GM21528 (cell line): ENCODE measurements around the gene MAP7D3.

Experiments
- ATAC-seq: cut with Tn5 transposase; IDR thresholded peaks from one replicate; pipeline ENCODE4 v1.9.1; 2021; ENCODE audit warnings: mild to moderate bottlenecking, moderate library complexity; ENCODE audit not compliant: unreplicated experiment, low FRiP score

MAP7D3 gene

GRCh38 chrX:136206916-136207315 lies 44.3 kb downstream of the MAP7D3 start:
- no peak for ATAC-seq

GRCh38 chrX:136205882-136206380 lies 45.3 kb downstream of the MAP7D3 start:
- ATAC-seq = no peak

- no peak for ATAC-seq
Observed at GRCh38 chrX:136204571-136204970, 46.6 kb downstream of the MAP7D3 start.

GRCh38 chrX:136203951-136204350 lies 47.2 kb downstream of the MAP7D3 start:
- no peak for ATAC-seq

DNA sequence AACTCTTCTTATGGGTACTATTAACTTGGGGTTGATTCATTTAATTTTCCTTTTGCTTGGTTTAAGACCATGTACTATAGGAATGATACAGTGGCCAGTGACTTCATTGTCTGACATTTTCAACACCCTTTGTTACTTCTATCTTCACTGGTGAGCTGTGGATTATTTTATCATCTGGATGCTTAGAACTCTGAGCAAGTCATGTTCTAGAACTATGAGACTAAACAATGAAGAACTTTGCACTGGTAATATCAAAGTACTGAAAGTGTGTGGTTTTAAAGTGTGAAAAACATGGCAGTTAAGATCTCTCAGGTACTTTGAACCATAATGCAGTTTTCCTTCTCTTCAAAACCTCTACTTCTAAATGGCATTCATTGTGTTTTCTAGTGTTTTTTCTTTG lies 47.8 kb downstream of the MAP7D3 start:
- ATAC-seq = no peak

DNA sequence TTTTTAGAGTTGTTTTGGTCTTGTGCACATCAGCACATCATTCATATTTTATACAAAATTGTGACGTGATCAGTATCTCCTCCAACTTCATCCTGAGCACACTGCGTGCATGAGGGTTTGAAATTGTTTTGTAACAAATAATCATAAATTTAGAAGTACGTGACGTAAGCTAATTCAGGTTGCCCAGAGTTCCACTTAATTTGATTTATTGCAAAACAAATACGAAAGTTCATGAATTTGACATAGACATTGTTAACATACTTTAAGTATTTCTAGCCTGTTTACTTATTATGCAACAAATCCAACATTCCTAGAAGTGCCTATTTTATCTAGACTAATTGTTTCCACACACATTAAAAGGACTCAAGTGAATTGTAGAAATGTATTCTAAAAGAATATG lies 48.3 kb downstream of the MAP7D3 start:
- no peak for ATAC-seq

GRCh38 chrX:136201601-136202000 lies 49.6 kb downstream of the MAP7D3 start:
- no peak for ATAC-seq

GRCh38 chrX:136200466-136200865 lies 50.7 kb downstream of the MAP7D3 start:
- ATAC-seq = no peak

DNA sequence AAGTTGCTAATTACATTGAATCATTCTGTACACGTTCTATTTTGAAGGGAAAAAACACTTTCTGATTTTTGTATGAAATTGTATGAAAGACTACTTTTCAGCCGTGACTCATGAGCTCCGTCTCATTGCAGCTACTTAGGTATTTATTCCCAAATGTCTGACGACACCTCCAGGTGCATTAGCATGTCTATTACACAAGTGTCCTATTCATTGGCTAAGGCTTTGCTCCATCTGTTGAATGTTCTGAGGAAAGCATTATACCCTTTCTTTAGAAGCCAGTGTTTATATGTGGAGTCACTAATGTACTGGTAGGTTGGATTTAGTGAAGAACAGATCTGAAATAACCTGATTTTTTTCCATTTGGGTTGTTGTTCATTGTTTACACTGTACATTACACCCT lies 51.8 kb downstream of the MAP7D3 start:
- no peak for ATAC-seq

DNA sequence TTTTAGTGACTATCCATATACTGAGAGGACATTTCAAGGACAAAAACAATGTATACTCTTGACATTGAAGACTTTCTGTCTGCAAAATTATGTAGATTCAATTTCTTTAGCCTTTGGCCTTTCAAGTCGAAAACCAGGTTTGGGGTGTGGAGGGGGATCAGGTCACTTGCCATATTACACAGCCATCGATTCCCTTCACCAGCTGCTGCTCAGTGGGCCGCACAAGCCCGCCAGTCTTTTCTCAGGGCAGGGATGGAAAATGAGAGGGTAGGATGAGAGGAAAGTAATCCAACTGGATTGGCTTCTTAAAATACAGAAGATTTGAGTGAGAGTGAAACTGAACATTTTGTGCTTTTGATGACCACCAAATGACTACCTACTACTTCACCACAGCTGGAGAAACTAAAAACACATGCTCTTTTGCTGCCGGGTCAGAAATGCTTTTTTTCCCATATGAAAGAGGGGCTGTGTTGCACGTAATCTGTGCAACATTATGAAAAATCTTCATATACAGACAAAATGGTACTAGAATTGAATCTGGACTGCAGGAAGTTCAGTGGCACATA lies 52.4 kb downstream of the MAP7D3 start:
- no peak for ATAC-seq

GRCh38 chrX:136198010-136198409 lies 53.2 kb downstream of the MAP7D3 start:
- no peak for ATAC-seq

- ATAC-seq = no peak
Observed at GRCh38 chrX:136196691-136197155, 54.5 kb downstream of the MAP7D3 start.

GRCh38 chrX:136195247-136195646 lies 56.0 kb downstream of the MAP7D3 start:
- ATAC-seq = no peak

DNA sequence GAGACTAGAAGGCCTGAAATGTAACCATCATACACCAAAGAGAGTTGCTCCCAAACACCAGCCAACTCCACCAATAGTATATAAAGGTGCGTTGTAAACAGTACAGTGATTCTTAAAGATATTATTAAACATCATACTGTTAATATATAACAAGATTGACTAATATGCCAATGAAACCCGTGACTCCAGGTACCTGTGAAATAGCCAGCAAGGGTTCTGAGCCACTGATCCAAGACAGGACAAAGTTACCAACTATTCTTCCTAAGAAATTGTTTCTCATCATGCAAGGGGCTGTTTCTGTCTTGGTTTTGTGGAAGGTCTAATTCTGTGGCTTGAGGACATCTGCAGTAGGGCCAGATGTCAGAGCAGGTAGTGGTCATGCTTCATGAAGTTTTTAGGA lies 56.7 kb downstream of the MAP7D3 start:
- no peak for ATAC-seq

DNA sequence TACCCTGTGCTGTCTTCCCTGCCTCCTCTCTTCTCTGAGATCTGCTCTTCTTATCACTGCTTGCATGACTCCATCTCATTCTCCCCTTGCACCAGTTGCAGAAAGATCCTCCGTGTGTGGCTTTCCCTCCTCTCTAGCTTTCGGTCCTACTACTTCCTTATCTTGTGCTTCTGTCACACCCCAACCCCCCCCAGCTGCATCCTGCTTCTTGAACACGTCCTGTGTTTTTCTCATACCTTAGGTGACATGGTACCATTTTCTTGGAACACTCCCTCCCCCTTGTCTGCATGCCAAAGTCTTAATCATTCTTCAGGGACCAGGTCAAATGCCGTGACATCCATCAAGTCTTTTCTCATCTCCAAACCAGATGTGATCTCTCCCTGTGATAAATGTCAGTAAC lies 57.4 kb downstream of the MAP7D3 start:
- no peak for ATAC-seq

- no peak for ATAC-seq
Observed at GRCh38 chrX:136192839-136193414, 58.3 kb downstream of the MAP7D3 start.

DNA sequence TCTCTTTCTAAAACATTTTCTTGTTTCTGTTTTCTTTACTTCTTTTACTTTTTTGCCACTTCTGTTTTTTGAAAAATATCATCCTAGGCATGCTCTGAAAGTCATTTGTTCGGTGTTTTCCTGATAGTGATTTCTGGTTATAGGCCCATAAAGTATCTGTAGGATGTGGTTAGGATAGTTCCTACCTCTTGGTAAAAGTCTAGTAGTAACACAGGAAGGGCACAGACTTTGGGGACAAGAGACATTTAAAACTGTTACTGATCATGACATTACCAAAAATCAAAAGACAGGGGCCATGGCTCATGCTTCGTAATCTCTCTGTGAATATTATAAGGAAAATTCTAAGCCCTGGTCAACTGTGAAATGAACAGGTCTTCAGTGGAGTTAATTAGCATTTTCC lies 59.1 kb downstream of the MAP7D3 start:
- ATAC-seq = no peak

DNA sequence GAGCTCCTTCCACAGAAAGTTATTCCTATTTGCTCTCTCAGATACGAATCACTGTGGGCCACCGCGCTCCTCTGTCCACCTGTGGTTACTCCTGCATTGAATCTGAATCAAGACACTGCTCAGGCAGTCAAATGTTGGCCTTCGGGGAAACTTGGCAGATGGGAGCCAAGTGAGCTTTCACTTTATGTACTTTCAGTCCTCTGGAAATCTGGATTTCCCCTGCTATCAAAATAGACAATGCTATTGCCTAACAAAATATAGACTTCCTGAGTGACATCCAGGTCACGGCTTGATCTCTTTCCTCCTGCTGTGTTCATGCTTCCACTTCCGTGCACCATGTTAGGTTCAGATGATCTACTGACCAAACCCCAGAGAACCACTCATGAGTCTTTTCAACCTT lies 60.0 kb downstream of the MAP7D3 start:
- ATAC-seq = no peak

DNA sequence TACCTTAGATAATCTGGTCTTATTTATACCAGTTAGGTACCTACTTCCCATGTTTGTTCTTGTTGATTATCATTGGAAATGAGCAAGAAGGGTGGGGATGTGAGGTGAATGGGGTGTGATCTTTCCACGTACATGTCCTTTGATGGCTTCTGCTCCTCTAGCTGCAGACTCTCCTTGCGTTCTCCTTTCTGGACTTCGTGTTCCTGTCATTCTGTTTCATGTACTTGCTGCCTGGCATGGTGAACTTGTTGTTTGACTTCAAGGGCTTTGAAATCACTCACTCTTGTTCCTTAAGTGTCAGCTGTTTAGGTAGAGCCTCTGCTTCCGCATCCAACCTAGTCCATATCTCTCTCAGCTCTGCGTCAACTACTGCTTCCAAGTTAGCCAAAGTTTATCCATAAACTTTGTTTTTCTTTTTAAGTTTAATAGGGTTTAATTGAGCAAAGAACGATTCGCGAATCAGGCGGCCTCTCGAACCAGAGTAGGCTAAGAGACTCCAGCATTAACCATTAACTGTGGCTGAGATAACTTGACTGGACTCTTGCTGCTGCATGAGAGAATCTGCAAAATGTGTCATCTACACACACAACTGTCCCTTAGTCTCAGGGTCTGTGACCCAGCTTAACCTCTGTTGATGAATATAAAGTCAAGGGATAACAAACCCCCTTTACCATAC lies 61.0 kb downstream of the MAP7D3 start:
- ATAC-seq = no peak

- no peak for ATAC-seq
Observed at GRCh38 chrX:136189222-136189621, 62.0 kb downstream of the MAP7D3 start.

GRCh38 chrX:136186023-136186413 lies 65.2 kb downstream of the MAP7D3 start:
- ATAC-seq = no peak
